Measurements from ENCODE around the gene TOR1B. TPM values are rescaled to one million over a fixed set of nuclear protein-coding genes. Genes with fewer than 3 reads are reported as not detected.

The TOR1B gene
- total and polyA plus RNA-seq, 7 experiments from 2014 or later, result 10.9 to 30.9 (median 21.7) TPM

- peaks cover 34 to 72% (median 65%) of the 10 kb centered on the region in 7 donors for H3K4me1 Mint-ChIP-seq
Measured at GRCh38 chr9:129850821-129851550, 48.0 kb downstream of the TOR1B start.

GRCh38 chr9:129851821-129852220 is 48.8 kb downstream of the TOR1B start:
- H3K36me3 Mint-ChIP-seq, result peaks cover 6 to 58% (median 44%) of the 10 kb centered on the region in 5 donors
- DNase-seq, result no peak
- ATAC-seq, result no peak
- H3K9me3 Mint-ChIP-seq, result no peaks in the 10 kb centered on the region
- intact Hi-C loops (cut with micrococcal nuclease), result no loop called here
- H3K27ac Mint-ChIP-seq, result peak overlapping the region in 6 of 9 donors; percentile 27 to 88 (median 79)
- peaks cover 22 to 26% of the 10 kb centered on the region in 2 donors for H3K4me1 ChIP-seq (ENCODE audit: control insufficient read depth in 2 of 2, insufficient read depth in 2 of 2, low read length in 2 of 2)
- peaks cover 33 to 75% (median 64%) of the 10 kb centered on the region in 7 donors for H3K4me1 Mint-ChIP-seq
- POLR2A ChIA-PET, result interaction anchor here (1.4 kb wide), 1 partner anchor 9 kb away, joined by 11 read pairs; no protein-coding TSS in a partner anchor
- CTCF ChIA-PET, result no interaction called here
- H3K27me3 ChIP-seq (ENCODE audit: control insufficient read depth in 2 of 2, insufficient read depth in 2 of 2, low read length in 2 of 2), result no peaks in the 10 kb centered on the region
- H3K27me3 Mint-ChIP-seq, result no peaks in the 10 kb centered on the region
- H3K27ac ChIP-seq (ENCODE audit: low read depth, low read length), result no peak overlapping the region
- no peaks in the 10 kb centered on the region for H3K9me3 ChIP-seq (ENCODE audit: control insufficient read depth in 2 of 3, low read length in 3 of 3)
- H3K36me3 ChIP-seq (ENCODE audit: control insufficient read depth in 2 of 3, insufficient read depth in 3 of 3, low read length in 3 of 3), result peaks cover 19 to 67% (median 22%) of the 10 kb centered on the region in 3 experiments
- no peak overlapping the region for H3K4me3 ChIP-seq (ENCODE audit: low read length)
- H3K4me3 Mint-ChIP-seq, result peak overlapping the region in 1 of 10 donors; percentile 5

More at GRCh38 chr9:129850821-129851550, 48.0 kb downstream of the TOR1B start:
- H3K4me1 ChIP-seq (ENCODE audit: control insufficient read depth in 2 of 2, insufficient read depth in 2 of 2, low read length in 2 of 2), result peaks cover 20 to 26% of the 10 kb centered on the region in 2 donors
- no peak overlapping the region for H3K4me3 ChIP-seq (ENCODE audit: low read length)
- Mint-ChIP-seq H3K9me3 (no peaks in the 10 kb centered on the region), H3K36me3 (peaks cover 6 to 50% (median 39%) of the 10 kb centered on the region in 5 donors), H3K27me3 (no peaks in the 10 kb centered on the region), H3K27ac (peak overlapping the region in 4 of 9 donors; percentile 50 to 80 (median 64)), H3K4me3 (no peak overlapping the region)
- H3K27ac ChIP-seq (ENCODE audit: low read depth, low read length), result no peak overlapping the region
- no peak for DNase-seq
- H3K9me3 ChIP-seq (ENCODE audit: control insufficient read depth in 2 of 3, low read length in 3 of 3), result no peaks in the 10 kb centered on the region
- intact Hi-C loops (cut with micrococcal nuclease), result no loop called here
- H3K36me3 ChIP-seq (ENCODE audit: control insufficient read depth in 2 of 3, insufficient read depth in 3 of 3, low read length in 3 of 3), result peaks cover 17 to 60% (median 19%) of the 10 kb centered on the region in 3 experiments
- no peak for ATAC-seq
- no peaks in the 10 kb centered on the region for H3K27me3 ChIP-seq (ENCODE audit: control insufficient read depth in 2 of 2, insufficient read depth in 2 of 2, low read length in 2 of 2)
- ChIA-PET CTCF (interaction anchor here (0.6 to 1.1 kb wide), 2 partner anchors 12 to 44 kb away, joined by 3 to 5 read pairs; no protein-coding TSS in a partner anchor), POLR2A (interaction anchor here (1.4 kb wide), 1 partner anchor 10 kb away, joined by 11 read pairs; no protein-coding TSS in a partner anchor)

GRCh38 chr9:129852579-129852978 is 49.6 kb downstream of the TOR1B start:
- H3K27ac Mint-ChIP-seq, result peak overlapping the region in 6 of 9 donors; percentile 14 to 83 (median 56)
- intact Hi-C loops (cut with micrococcal nuclease), result no loop called here

GRCh38 chr9:129853614-129854013 is 50.6 kb downstream of the TOR1B start:
- peaks cover 6 to 71% (median 47%) of the 10 kb centered on the region in 5 donors for H3K36me3 Mint-ChIP-seq
- CTCF ChIA-PET, result interaction anchor here (1.2 kb wide), 2 partner anchors 14 to 247 kb away, joined by 3 to 4 read pairs; no protein-coding TSS in a partner anchor
- H3K4me1 Mint-ChIP-seq, result peaks cover 31 to 71% (median 55%) of the 10 kb centered on the region in 7 donors

More at GRCh38 chr9:129852579-129852978, 49.6 kb downstream of the TOR1B start:
- Histone ChIP-seq H3K4me1 (ENCODE audit: control insufficient read depth in 2 of 2, insufficient read depth in 2 of 2, low read length in 2 of 2) (peaks cover 22 to 27% of the 10 kb centered on the region in 2 donors), H3K9me3 (ENCODE audit: control insufficient read depth in 2 of 3, low read length in 3 of 3) (no peaks in the 10 kb centered on the region), H3K36me3 (ENCODE audit: control insufficient read depth in 2 of 3, insufficient read depth in 3 of 3, low read length in 3 of 3) (peaks cover 19 to 74% (median 28%) of the 10 kb centered on the region in 3 experiments), H3K27me3 (ENCODE audit: control insufficient read depth in 2 of 2, insufficient read depth in 2 of 2, low read length in 2 of 2) (no peaks in the 10 kb centered on the region), H3K27ac (ENCODE audit: low read depth, low read length) (no peak overlapping the region), H3K4me3 (ENCODE audit: low read length) (no peak overlapping the region)
- Mint-ChIP-seq H3K27me3 (no peaks in the 10 kb centered on the region), H3K9me3 (no peaks in the 10 kb centered on the region), H3K36me3 (peaks cover 6 to 64% (median 47%) of the 10 kb centered on the region in 5 donors), H3K4me3 (no peak overlapping the region), H3K4me1 (peaks cover 32 to 77% (median 60%) of the 10 kb centered on the region in 7 donors)
- CTCF ChIA-PET, result interaction anchor here (0.6 to 1.2 kb wide), 3 partner anchors 15 to 710 kb away, joined by 3 to 4 read pairs (median 3); no protein-coding TSS in a partner anchor
- DNase-seq (no peak), ATAC-seq (no peak)
- POLR2A ChIA-PET, result interaction anchor here (0.9 to 2.0 kb wide), 4 partner anchors 9 to 18 kb away, joined by 4 to 7 read pairs (median 4); partner anchors contain the start of genes C9orf78 and USP20

GRCh38 chr9:129854588-129855110 is 51.7 kb downstream of the TOR1B start:
- intact Hi-C loops (cut with micrococcal nuclease), result loop anchor here (1.0 kb wide), 2 partner anchors 9 to 16 kb away; no protein-coding TSS in a partner anchor
- DNase-seq (peak in 3 of 9 donors; percentile 16 to 43 (median 27)), ATAC-seq (peak; percentile 53)
- Histone ChIP-seq H3K36me3 (ENCODE audit: control insufficient read depth in 2 of 3, insufficient read depth in 3 of 3, low read length in 3 of 3) (peaks cover 28 to 81% (median 42%) of the 10 kb centered on the region in 3 experiments), H3K4me3 (ENCODE audit: low read length) (peak overlapping the region; percentile 42), H3K4me1 (ENCODE audit: control insufficient read depth in 2 of 2, insufficient read depth in 2 of 2, low read length in 2 of 2) (peaks cover 22 to 39% of the 10 kb centered on the region in 2 donors), H3K9me3 (ENCODE audit: control insufficient read depth in 2 of 3, low read length in 3 of 3) (no peaks in the 10 kb centered on the region), H3K27me3 (ENCODE audit: control insufficient read depth in 2 of 2, insufficient read depth in 2 of 2, low read length in 2 of 2) (no peaks in the 10 kb centered on the region), H3K27ac (ENCODE audit: low read depth, low read length) (peak overlapping the region; percentile 38)
- CTCF ChIA-PET, result interaction anchor here (0.6 kb wide), 1 partner anchor 145 kb away, joined by 3 read pairs; no protein-coding TSS in a partner anchor
- Mint-ChIP-seq H3K4me3 (peak overlapping the region; percentile 23 to 84 (median 59)), H3K9me3 (no peaks in the 10 kb centered on the region), H3K36me3 (peaks cover 6 to 73% (median 47%) of the 10 kb centered on the region in 5 donors), H3K4me1 (peaks cover 31 to 67% (median 59%) of the 10 kb centered on the region in 7 donors), H3K27ac (peak overlapping the region; percentile 2 to 92 (median 82)), H3K27me3 (no peaks in the 10 kb centered on the region)
- POLR2A ChIA-PET, result interaction anchor here (0.7 to 2.0 kb wide), 4 partner anchors 14 to 63 kb away, joined by 3 to 5 read pairs (median 4); no protein-coding TSS in a partner anchor

More at GRCh38 chr9:129853614-129854013, 50.6 kb downstream of the TOR1B start:
- H3K4me1 ChIP-seq (ENCODE audit: control insufficient read depth in 2 of 2, insufficient read depth in 2 of 2, low read length in 2 of 2), result peaks cover 22 to 36% of the 10 kb centered on the region in 2 donors
- intact Hi-C loops (cut with micrococcal nuclease), result loop anchor here (1.0 kb wide), 2 partner anchors 10 to 15 kb away; no protein-coding TSS in a partner anchor
- peak overlapping the region; percentile 2 to 91 (median 75) for H3K27ac Mint-ChIP-seq
- no peak for DNase-seq
- no peaks in the 10 kb centered on the region for H3K9me3 Mint-ChIP-seq
- H3K4me3 ChIP-seq (ENCODE audit: low read length), result no peak overlapping the region
- peaks cover 24 to 85% (median 37%) of the 10 kb centered on the region in 3 experiments for H3K36me3 ChIP-seq (ENCODE audit: control insufficient read depth in 2 of 3, insufficient read depth in 3 of 3, low read length in 3 of 3)
- H3K4me3 Mint-ChIP-seq, result peak overlapping the region in 9 of 10 donors; percentile 39 to 73 (median 56)
- POLR2A ChIA-PET, result interaction anchor here (0.6 to 2.0 kb wide), 8 partner anchors 10 to 87 kb away, joined by 3 to 7 read pairs (median 4); partner anchors contain the start of genes C9orf78 and USP20
- H3K27ac ChIP-seq (ENCODE audit: low read depth, low read length), result no peak overlapping the region
- no peaks in the 10 kb centered on the region for H3K27me3 Mint-ChIP-seq
- no peaks in the 10 kb centered on the region for H3K9me3 ChIP-seq (ENCODE audit: control insufficient read depth in 2 of 3, low read length in 3 of 3)
- H3K27me3 ChIP-seq (ENCODE audit: control insufficient read depth in 2 of 2, insufficient read depth in 2 of 2, low read length in 2 of 2), result no peaks in the 10 kb centered on the region
- ATAC-seq, result peak; percentile 58

- Histone ChIP-seq H3K36me3 (ENCODE audit: control insufficient read depth in 2 of 3, insufficient read depth in 3 of 3, low read length in 3 of 3) (peaks cover 26 to 71% (median 48%) of the 10 kb centered on the region in 3 experiments), H3K27me3 (ENCODE audit: control insufficient read depth in 2 of 2, insufficient read depth in 2 of 2, low read length in 2 of 2) (no peaks in the 10 kb centered on the region), H3K9me3 (ENCODE audit: control insufficient read depth in 2 of 3, low read length in 3 of 3) (no peaks in the 10 kb centered on the region), H3K4me3 (ENCODE audit: low read length) (no peak overlapping the region), H3K4me1 (ENCODE audit: control insufficient read depth in 2 of 2, insufficient read depth in 2 of 2, low read length in 2 of 2) (peaks cover 37 to 55% of the 10 kb centered on the region in 2 donors), H3K27ac (ENCODE audit: low read depth, low read length) (peak overlapping the region; percentile 26)
- ATAC-seq (no peak), DNase-seq (no peak)
- Mint-ChIP-seq H3K36me3 (peaks cover 6 to 63% (median 36%) of the 10 kb centered on the region in 5 donors), H3K27me3 (no peaks in the 10 kb centered on the region), H3K9me3 (no peaks in the 10 kb centered on the region), H3K4me3 (peak overlapping the region in 1 of 10 donors; percentile 16), H3K4me1 (peaks cover 31 to 66% (median 60%) of the 10 kb centered on the region in 7 donors), H3K27ac (peak overlapping the region in 8 of 9 donors; percentile 14 to 86 (median 68))
- intact Hi-C loops (cut with micrococcal nuclease), result no loop called here
- CTCF ChIA-PET, result no interaction called here
- POLR2A ChIA-PET, result interaction anchor here (1.2 kb wide), 1 partner anchor 20 kb away, joined by 3 read pairs; no protein-coding TSS in a partner anchor
Measured at GRCh38 chr9:129857207-129857606, 54.2 kb downstream of the TOR1B start.
